Duodenal mucosa (tissue), 2 donors: ENCODE results near the gene FBXL7.

ENCODE experiments used
- H3K27ac ChIP-seq: one replicate; pipeline ENCODE4 v1.7.0; 2013; ENCODE audit warnings: low read depth, low read length
- H3K27me3 ChIP-seq, 2 donors: one replicate each; pipeline ENCODE4 v1.7.0; 2013; ENCODE audit warnings: low read length in 2 of 2, control low read depth in 1 of 2; ENCODE audit not compliant: insufficient read depth in 2 of 2, control insufficient read depth in 1 of 2
- H3K36me3 ChIP-seq, 2 donors: one replicate each; pipeline ENCODE4 v1.7.0; 2013; ENCODE audit warnings: low read length in 2 of 2, control low read depth in 1 of 2; ENCODE audit not compliant: insufficient read depth in 2 of 2, control insufficient read depth in 1 of 2
- H3K4me1 ChIP-seq, 2 donors: one replicate each; pipeline ENCODE4 v1.7.0; 2013; ENCODE audit warnings: low read length in 2 of 2, control low read depth in 1 of 2; ENCODE audit not compliant: insufficient read depth in 2 of 2, control insufficient read depth in 1 of 2
- H3K4me3 ChIP-seq, 2 donors: one replicate each; pipeline ENCODE4 v1.7.0; 2013; ENCODE audit warnings: low read length in 2 of 2, low read depth in 1 of 2
- H3K9ac ChIP-seq, 2 donors: one replicate each; pipeline ENCODE4 v1.7.0; 2013; ENCODE audit warnings: low read length in 2 of 2, low read depth in 1 of 2
- H3K9me3 ChIP-seq, 2 donors: one replicate each; pipeline ENCODE4 v1.7.0; 2013; ENCODE audit warnings: low read length in 2 of 2, control low read depth in 1 of 2; ENCODE audit not compliant: control insufficient read depth in 1 of 2

The FBXL7 gene

GRCh38 chr5:15938186-15938585 is 438.2 kb downstream of the FBXL7 start:
- peaks cover 0 to 5% of the 10 kb centered on the region in 2 donors for H3K36me3 ChIP-seq
- no peak overlapping the region for H3K9ac ChIP-seq
- no peak overlapping the region for H3K27ac ChIP-seq
- no peaks in the 10 kb centered on the region for H3K4me1 ChIP-seq
- H3K9me3 ChIP-seq = peaks cover 4 to 9% of the 10 kb centered on the region in 2 donors
- no peak overlapping the region for H3K4me3 ChIP-seq
- no peaks in the 10 kb centered on the region for H3K27me3 ChIP-seq

GRCh38 chr5:15938961-15939360 is 439.0 kb downstream of the FBXL7 start:
- no peaks in the 10 kb centered on the region for H3K27me3 ChIP-seq
- H3K36me3 ChIP-seq = peaks cover 0 to 5% of the 10 kb centered on the region in 2 donors
- H3K4me3 ChIP-seq = no peak overlapping the region
- no peaks in the 10 kb centered on the region for H3K4me1 ChIP-seq
- no peak overlapping the region for H3K9ac ChIP-seq
- peaks cover 4 to 9% of the 10 kb centered on the region in 2 donors for H3K9me3 ChIP-seq
- no peak overlapping the region for H3K27ac ChIP-seq

DNA sequence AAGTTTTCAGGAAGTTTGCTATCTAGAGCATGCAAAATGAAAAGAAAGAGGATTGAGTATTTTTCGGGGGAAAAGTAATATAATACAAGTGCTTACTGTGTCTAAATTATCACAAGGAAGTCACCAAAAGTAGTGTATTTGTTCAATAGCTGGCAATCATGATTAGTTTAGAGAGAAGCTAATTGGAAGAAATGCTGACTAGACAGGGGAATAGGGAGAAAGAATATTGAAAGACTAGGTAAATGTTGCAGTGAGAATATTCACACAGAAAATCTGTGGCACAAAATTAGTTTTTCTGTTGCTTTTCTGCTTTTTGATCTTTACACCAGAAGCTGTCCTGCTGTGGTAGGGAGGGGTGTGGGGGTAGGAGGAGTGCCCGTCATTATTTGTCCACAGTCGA is 440.9 kb downstream of the FBXL7 start:
- H3K36me3 ChIP-seq = peaks cover 0 to 5% of the 10 kb centered on the region in 2 donors
- no peak overlapping the region for H3K4me3 ChIP-seq
- H3K4me1 ChIP-seq = no peaks in the 10 kb centered on the region
- H3K9me3 ChIP-seq = peaks cover 4 to 5% of the 10 kb centered on the region in 2 donors
- no peaks in the 10 kb centered on the region for H3K27me3 ChIP-seq
- no peak overlapping the region for H3K27ac ChIP-seq
- H3K9ac ChIP-seq = no peak overlapping the region

DNA sequence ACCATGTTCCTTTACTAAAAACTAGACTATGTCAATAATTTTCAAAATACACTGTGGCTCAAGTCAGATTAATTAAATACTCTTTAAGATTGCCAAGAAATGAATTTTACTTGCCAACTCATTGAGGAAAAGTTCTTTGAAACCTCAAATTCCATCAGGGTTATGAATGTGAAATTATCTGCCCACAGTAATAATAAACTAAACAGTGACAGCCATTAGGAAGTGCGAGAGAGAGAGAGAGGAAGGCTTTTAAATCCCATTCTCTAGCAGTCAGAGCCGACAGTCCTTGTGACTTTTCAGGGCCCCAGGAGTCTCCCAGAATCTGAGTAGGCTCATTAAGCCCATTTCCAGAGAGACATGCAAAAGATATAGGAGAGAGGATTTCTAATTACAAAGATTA is 443.5 kb downstream of the FBXL7 start:
- Histone ChIP-seq H3K27ac (no peak overlapping the region), H3K27me3 (no peaks in the 10 kb centered on the region), H3K36me3 (no peaks in the 10 kb centered on the region), H3K9ac (no peak overlapping the region), H3K4me3 (no peak overlapping the region), H3K4me1 (no peaks in the 10 kb centered on the region), H3K9me3 (no peaks in the 10 kb centered on the region)

- Histone ChIP-seq H3K4me3 (no peak overlapping the region), H3K9me3 (no peaks in the 10 kb centered on the region), H3K36me3 (no peaks in the 10 kb centered on the region)
Measured at GRCh38 chr5:15946026-15946425, 446.0 kb downstream of the FBXL7 start.

GRCh38 chr5:15948190-15948589 is 448.2 kb downstream of the FBXL7 start:
- Histone ChIP-seq H3K27me3 (no peaks in the 10 kb centered on the region), H3K27ac (no peak overlapping the region), H3K4me1 (no peaks in the 10 kb centered on the region), H3K4me3 (no peak overlapping the region), H3K9ac (no peak overlapping the region), H3K9me3 (peaks cover 0 to 3% of the 10 kb centered on the region in 2 donors), H3K36me3 (no peaks in the 10 kb centered on the region)

More at GRCh38 chr5:15946026-15946425, 446.0 kb downstream of the FBXL7 start:
- no peak overlapping the region for H3K27ac ChIP-seq
- H3K27me3 ChIP-seq = no peaks in the 10 kb centered on the region
- no peaks in the 10 kb centered on the region for H3K4me1 ChIP-seq
- H3K9ac ChIP-seq = no peak overlapping the region

- Histone ChIP-seq H3K9ac (no peak overlapping the region), H3K27me3 (no peaks in the 10 kb centered on the region), H3K4me3 (no peak overlapping the region), H3K9me3 (peaks cover 0 to 3% of the 10 kb centered on the region in 2 donors), H3K4me1 (no peaks in the 10 kb centered on the region), H3K36me3 (no peaks in the 10 kb centered on the region), H3K27ac (no peak overlapping the region)
Measured at GRCh38 chr5:15951126-15951525, 451.1 kb downstream of the FBXL7 start.

DNA sequence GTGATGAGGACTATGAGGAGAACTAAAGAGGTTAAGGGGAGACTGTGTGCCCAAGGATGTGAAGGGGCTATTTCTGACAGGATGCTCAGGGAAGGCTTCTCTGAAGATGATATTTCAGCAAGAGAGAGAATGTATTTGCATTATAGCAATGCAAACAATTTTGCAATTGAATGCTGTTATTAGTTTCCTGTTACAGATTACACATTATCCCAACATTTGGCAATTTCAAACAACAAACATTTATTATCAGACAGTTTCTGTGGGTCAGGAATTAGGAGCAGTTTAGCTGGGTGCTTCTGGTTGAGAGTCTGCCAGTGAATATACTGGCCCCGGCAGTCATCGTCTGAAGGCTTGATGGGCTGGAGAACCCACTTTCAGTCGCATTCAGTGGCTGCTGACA is 451.6 kb downstream of the FBXL7 start:
- Histone ChIP-seq H3K4me3 (no peak overlapping the region), H3K27me3 (no peaks in the 10 kb centered on the region), H3K36me3 (no peaks in the 10 kb centered on the region), H3K9me3 (peaks cover 0 to 3% of the 10 kb centered on the region in 2 donors), H3K27ac (no peak overlapping the region), H3K9ac (no peak overlapping the region), H3K4me1 (no peaks in the 10 kb centered on the region)

GRCh38 chr5:15956622-15957021 is 456.6 kb downstream of the FBXL7 start:
- Histone ChIP-seq H3K27me3 (no peaks in the 10 kb centered on the region), H3K9me3 (peaks cover 0 to 14% of the 10 kb centered on the region in 2 donors), H3K4me1 (no peaks in the 10 kb centered on the region), H3K36me3 (no peaks in the 10 kb centered on the region), H3K27ac (no peak overlapping the region), H3K9ac (no peak overlapping the region), H3K4me3 (no peak overlapping the region)

DNA sequence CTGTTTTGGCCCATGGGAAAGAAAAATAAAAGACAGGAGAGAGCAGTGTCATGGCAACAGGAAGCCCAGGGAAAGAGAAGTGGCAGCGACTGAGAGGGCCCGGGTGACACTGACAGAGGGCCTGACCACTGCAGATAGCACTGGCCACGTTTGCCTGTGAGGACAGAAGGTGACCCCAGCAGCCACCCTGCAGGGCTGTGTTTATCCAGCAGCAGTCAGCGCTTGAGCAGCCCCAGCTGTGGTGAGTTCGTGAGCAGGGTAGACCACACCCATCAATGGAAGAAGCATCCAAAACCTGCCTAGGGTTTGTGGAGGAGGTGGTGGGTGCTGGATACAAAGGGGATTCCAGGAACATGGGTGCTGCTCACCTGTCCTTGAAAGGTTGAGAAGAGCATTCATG is 457.1 kb downstream of the FBXL7 start:
- Histone ChIP-seq H3K4me3 (no peak overlapping the region), H3K36me3 (no peaks in the 10 kb centered on the region), H3K27ac (no peak overlapping the region), H3K9ac (no peak overlapping the region), H3K9me3 (peaks cover 0 to 16% of the 10 kb centered on the region in 2 donors), H3K27me3 (no peaks in the 10 kb centered on the region), H3K4me1 (no peaks in the 10 kb centered on the region)
